Activated CD4-positive, alpha-beta T cell treated with anti-CD3 and anti-CD28 coated beads, Interleukin-2, amount 50 U/mL, for 4 hours (primary cell): ENCODE data around the gene CALHM3.
A peak's percentile ranks its signal among the peaks of the same experiment; 100 is the strongest.

ENCODE experiments used
- DNase-seq, 2 experiments: peaks; one replicate each; pipeline ENCODE4 v3.0.0-alpha.2; 2020

Gene CALHM3

GRCh38 chr10:103473261-103473671 lies 5.8 kb downstream of the CALHM3 start:
- DNase-seq, result no peak

GRCh38 chr10:103472005-103472404 lies 7.0 kb downstream of the CALHM3 start:
- no peak for DNase-seq

- peak; percentile 45 to 51 for DNase-seq
These were observed 8.0 kb downstream of the CALHM3 start for GRCh38 chr10:103470761-103471653.

- DNase-seq, result no peak
These were observed 9.8 kb downstream of the CALHM3 start for GRCh38 chr10:103469201-103469600.

- no peak for DNase-seq
These were observed 11.6 kb downstream of the CALHM3 start for GRCh38 chr10:103467406-103467805.

GRCh38 chr10:103466734-103467133 lies 12.3 kb downstream of the CALHM3 start:
- DNase-seq, result no peak

- no peak for DNase-seq
These were observed 13.4 kb downstream of the CALHM3 start for GRCh38 chr10:103465411-103466179.

- DNase-seq, result no peak
These were observed 15.5 kb downstream of the CALHM3 start for GRCh38 chr10:103463499-103463898.

GRCh38 chr10:103459615-103460014 lies 19.4 kb downstream of the CALHM3 start:
- DNase-seq, result no peak

GRCh38 chr10:103458720-103459119 lies 20.3 kb downstream of the CALHM3 start, which contains the start of gene CALHM1:
Gene CALHM1, minus strand, starts transcription at chr10:103458900. Its CDS starts 149 bp downstream, at chr10:103458751.
- DNase-seq, result no peak

- DNase-seq, result no peak
These were observed 21.0 kb downstream of the CALHM3 start for GRCh38 chr10:103457896-103458583.

- DNase-seq, result no peak
These were observed 21.8 kb downstream of the CALHM3 start for GRCh38 chr10:103457176-103457712.

- no peak for DNase-seq
These were observed 22.9 kb downstream of the CALHM3 start for GRCh38 chr10:103456074-103456660.

GRCh38 chr10:103455235-103455634 lies 23.8 kb downstream of the CALHM3 start:
- no peak for DNase-seq

GRCh38 chr10:103454026-103454425 lies 25.0 kb downstream of the CALHM3 start:
- DNase-seq, result no peak

- DNase-seq, result no peak
These were observed 26.4 kb downstream of the CALHM3 start for GRCh38 chr10:103452506-103453230.

- peak; percentile 47 to 49 for DNase-seq
These were observed 27.1 kb downstream of the CALHM3 start, which contains the start of gene CALHM2 for GRCh38 chr10:103451831-103452505. Gene CALHM2, minus strand, starts transcription at chr10:103452370. Its CDS starts 2,429 bp downstream, at chr10:103449941.

GRCh38 chr10:103451091-103451813 lies 27.8 kb downstream of the CALHM3 start:
- DNase-seq, result peak; percentile 16 to 19

- no peak for DNase-seq
These were observed 28.8 kb downstream of the CALHM3 start for GRCh38 chr10:103450201-103450695.
